Measurements from ENCODE around the gene TMEM185A.
"Not testable (repeated sequence)": the region's sequence is repeated elsewhere in the genome, so short reads cannot be mapped to it uniquely, and the experiment has no call there.

The TMEM185A gene

GRCh38 chrX:149619662-149620061 is 11.9 kb downstream of the TMEM185A start:
- not testable (repeated sequence) for DNase-seq

- DNase-seq = no peak
These were observed 12.7 kb downstream of the TMEM185A start for GRCh38 chrX:149618871-149619270.

DNA sequence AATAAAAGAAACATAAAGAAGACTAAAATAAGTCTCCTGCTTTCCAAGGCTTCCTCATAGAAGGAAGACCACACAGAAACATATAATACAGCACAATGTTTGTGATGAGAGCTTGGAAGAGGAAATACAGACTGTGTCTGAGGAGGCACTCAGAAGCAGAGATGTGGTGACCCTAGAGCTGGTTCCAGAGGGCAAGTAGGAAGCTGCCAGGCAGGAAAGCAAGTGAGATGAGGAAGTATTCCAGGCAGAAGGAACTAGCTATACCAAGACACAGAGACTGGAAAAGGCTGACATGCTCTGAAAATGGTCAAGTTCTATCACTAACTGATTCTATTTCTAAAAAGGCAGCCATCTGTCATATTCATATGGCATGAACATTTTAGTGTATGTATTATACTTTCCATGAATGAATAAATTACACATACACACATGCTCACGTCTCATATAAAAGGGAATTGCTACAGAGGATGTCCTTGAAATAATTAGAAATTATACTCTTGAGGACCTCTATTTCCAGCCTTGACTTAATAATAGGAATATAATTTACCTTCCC is 19.9 kb downstream of the TMEM185A start:
- no peak for DNase-seq

DNA sequence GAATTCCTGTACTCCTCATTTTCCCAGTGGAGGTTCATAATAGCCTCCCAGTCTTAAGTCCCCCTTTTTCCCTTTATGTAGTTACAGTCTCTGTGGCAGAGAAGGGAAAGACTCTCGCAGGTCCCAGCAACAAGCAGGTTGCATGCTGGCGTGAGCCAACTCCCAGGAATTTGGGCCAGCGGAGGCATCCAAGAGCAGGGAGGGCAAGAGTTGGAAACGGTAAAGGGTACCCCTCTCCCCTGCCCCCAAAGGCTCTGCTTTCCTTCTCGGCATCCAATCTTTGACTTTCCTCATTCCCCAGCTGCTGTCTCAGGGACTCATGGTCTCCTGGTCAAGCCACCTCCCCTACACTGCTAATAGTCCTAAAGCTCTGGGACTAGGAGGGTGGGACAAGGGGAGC is 21.1 kb downstream of the TMEM185A start:
- DNase-seq = no peak

- DNase-seq = no peak
These were observed 23.9 kb downstream of the TMEM185A start for GRCh38 chrX:149607699-149608098.

DNA sequence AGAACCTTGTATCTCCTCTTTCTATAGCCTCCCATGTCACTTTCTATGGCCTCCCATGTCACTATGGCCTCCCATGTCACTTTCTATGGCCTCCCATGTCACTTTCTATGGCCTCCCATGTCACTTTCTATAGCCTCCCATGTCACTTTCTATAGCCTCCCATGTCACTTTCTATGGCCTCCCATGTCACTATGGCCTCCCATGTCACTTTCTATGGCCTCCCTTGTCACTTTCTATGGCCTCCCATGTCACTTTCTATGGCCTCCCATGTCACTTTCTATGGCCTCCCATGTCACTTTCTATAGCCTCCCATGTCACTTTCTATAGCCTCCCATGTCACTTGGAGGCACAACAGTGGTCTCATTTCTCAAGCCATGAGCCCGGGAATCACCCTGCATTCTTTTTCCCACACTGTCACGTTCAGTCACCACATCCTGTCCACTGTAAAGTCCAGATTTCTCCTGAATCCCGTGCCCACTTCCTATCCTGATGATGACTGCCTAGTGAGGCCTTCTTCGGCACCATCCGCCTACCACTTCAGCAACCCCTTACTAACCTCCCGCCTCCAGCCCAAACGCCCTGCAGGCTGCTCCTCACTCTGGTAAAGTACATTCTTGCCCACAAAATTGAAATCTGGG is 26.2 kb downstream of the TMEM185A start:
- not testable (repeated sequence) for DNase-seq

- DNase-seq = not testable (repeated sequence)
These were observed 33.0 kb downstream of the TMEM185A start for GRCh38 chrX:149598603-149599002.

DNA sequence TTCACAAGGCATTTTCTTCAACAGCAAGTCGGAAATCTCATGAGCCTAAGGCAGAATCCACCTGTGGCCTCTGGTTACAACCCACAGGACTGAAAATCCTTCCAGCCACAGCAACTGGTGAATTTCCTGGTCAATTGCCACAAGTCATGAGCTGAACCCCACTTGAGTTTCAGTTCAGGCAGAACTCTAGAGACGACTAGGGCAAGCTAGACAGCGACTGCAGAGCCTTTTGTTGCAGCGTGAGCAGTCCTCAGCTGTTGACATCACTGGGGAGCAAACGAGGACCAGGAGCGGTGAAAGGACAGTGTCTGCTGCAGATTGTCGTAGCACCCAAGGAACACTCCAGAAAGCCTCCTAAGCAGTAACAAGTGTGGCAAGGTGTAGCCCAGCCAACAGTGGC is 35.6 kb downstream of the TMEM185A start:
- not testable (repeated sequence) for DNase-seq

- not testable (repeated sequence) for DNase-seq
These were observed 36.4 kb downstream of the TMEM185A start, which contains the start of gene HSFX2 for GRCh38 chrX:149595214-149595613. Gene HSFX2, minus strand, starts transcription at chrX:149595314. Its CDS starts 614 bp downstream, at chrX:149594700.

DNA sequence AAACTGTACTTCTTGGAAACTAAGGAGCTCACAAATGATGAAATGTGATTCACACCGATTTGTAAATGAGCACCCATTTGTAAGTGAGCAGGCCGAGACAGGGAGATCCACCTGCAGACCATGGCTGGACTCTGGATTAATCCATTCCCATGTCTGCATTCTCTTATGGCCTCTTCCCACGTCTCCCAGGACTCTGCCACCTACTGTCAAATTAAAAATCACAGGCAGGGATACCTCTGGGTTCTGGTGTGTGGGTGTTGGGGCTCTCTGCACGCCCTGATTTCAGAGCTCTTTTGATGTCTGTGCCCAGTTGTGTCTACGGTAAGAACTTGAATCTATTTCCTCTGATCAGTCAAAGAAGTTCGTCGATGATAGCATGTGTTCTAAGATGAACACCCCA is 40.6 kb downstream of the TMEM185A start:
- DNase-seq = not testable (repeated sequence)

DNA sequence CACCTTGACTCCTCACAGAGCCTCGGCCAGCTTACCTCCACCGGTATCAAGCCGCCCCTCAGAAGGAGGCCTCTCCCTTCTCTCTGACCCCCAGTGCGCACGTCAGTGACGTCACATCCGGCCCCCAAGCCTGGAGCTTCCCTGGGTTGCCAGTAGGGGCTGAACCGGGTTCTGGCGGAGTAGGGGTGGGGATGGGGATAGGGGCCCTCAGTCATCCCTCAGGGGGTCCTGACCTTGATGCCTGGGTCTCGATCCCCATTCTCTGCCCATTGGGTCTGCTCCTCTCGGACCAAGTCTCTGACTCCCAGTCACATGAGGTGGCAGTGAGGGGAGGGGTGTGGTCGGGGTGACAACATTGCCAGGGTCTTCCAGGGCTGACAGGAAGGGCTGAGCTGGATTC is 44.2 kb downstream of the TMEM185A start, which contains the start of gene MAGEA9B:
MAGEA9B (minus strand) TSS at position 101 of the 400 bp plus-strand sequence. CDS start 4,280 bp downstream, outside the sequence.
- DNase-seq = not testable (repeated sequence)

DNA sequence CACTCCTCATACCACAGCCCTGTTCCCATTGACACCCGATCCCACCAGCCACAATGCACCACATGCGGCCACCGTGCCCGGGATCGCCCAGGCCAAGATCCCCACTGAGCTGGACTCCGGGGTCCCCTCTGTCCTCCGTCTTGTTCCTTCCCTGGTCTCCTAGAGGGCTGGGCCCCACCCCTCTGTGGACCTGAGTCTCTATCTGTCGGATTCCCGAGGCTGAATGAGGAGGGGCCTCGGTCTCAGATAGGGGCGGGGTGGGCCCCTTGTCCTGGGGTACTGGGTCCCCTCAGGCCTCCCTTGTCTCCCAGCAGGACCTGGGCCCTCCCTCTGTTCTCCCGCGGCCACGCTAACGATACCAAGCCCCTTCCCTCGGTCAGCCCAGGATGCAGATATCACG is 46.0 kb downstream of the TMEM185A start:
- DNase-seq = not testable (repeated sequence)

DNA sequence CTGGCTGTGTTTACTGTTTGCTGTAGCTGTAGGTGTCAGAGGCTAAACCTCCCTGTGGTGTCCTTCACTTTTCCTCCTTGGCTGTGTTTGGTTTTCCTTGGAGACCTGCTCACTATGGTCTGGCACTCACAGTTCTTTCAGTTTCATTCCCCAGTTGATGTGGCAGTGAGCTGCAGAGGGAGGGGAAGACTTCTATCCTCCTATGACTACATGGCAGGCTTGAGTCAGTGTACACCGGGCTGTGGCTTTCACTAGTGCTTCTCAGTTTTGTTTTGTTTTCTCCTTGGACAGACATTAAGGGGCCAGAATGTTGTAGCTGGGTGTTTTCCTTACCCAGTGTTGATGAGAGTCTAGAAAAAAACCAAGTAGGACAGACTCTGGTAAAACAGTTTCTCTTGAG is 58.1 kb downstream of the TMEM185A start:
- not testable (repeated sequence) for DNase-seq

GRCh38 chrX:149572743-149573142 is 58.8 kb downstream of the TMEM185A start:
- DNase-seq = no peak

DNA sequence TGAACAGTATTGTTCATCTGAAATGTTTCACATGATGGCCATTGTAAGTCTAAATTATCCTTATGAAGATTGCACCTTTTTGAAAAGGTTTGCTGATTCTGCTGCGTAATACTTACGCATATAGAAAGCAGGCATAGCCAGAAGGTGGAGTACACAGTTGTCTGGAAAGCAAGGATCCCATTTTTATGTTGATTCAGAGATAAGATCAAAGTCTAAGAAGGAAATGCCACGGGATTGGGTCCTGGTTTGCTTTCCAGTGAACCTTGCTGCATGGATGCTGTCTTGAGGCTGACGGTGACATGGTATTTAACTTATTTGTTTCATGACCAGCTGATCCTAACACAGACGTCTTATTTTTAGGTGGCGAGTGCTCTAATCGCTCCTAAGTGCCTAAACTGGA is 59.8 kb downstream of the TMEM185A start:
- no peak for DNase-seq

DNA sequence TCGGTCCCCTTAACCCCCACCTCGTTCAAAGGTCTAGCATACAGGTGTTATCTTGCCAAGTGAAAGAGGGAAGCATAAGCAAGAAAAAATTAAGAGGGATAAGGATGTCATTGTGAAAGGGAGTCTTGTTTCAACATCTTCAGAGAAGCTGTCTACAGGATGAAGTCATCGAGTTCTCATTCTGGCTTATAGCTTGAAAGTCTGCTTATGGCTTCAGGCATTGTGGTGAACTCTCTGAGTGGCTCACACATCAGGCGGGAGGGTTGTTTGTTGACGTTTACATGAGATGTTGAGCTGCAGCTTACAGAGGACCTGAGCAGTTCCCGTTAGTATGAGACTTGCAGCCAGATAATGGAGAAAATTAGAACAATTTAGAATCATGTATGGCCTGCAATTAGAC is 60.9 kb downstream of the TMEM185A start:
- DNase-seq = no peak

GRCh38 chrX:149569770-149570169 is 61.8 kb downstream of the TMEM185A start:
- no peak for DNase-seq

DNA sequence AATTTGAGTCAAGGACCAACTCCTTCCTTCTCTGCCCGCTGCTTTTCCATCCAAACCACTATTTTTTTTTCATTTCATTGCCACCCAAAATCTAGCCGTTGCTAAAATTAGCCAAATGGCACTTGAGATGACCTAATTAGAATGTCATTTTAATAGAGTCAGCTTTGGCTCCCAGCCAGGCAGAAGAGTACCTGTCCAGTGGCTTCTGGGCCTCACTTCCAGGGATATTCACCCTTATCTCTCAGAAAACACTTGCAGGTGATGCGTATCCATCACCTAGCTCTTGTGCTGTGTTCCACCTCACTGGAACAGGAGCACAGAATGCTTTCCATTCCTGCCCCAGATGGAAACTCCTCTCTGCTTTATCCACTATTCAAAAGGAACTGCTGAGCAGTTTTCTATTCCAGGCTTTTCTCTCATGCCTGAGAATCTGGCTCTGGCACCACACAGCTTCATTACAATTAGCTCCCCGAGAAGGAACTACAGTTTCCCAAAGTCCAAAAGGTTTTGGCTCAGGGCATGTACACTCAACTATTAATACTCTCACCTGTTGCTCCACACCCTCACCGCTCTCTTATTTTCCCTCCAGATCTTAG is 62.8 kb downstream of the TMEM185A start:
- no peak for DNase-seq

DNA sequence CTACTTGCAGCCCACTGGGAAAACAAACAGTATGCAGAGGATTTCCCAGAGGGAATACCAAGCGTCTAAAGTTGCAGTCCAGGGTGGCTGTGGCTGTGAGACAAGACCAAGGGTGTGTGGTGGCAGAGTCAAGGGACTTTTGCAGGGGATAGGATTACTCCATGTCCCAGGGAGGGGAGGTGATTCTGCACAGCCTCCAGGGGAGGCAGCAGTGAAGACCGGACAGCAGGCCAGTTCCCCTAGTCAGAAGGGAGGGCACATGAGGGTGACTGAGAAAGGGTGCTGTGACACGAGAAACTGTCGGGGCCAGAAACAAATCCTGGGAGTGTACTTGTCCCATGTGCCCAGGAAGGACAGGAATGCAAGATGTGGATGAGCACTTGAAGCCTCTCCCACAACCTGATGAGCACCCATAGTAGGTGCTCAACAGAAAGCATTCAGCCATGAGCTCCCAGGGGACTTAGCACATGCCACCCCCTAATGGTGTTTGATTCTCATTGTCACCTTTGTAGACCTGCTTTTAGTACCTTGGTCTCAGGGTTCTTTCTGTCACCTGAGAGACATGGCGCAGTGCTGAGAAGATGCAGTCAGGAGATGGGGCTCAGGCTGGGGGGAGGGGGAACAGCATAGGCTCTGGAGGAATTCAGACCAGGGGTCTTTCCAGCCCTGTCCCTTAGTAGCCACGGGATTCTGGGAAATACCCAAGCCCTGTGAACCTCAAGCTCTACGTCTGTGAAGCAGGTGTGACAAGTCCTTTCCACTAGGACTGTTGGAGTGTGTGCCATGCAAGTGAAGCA is 63.8 kb downstream of the TMEM185A start:
- no peak for DNase-seq

DNA sequence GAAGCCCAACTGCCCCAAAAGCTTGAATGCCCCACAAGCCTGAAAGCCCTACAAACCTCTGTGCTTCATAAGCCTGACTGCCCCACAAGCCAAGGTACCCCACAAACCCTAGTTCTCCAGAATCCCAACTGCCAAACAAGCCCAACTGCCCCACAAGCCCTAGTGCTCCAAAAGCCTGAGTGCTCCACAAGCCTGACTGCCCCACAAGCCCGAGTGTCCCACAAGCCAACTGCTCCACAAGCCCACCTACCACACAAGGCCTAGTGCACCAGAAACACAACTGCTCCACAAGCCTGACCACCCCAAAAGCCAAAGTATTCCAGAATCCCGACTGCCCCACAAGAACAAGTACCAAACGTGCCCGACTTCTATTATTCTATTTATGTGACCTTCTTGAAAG is 68.2 kb downstream of the TMEM185A start:
- no peak for DNase-seq

DNA sequence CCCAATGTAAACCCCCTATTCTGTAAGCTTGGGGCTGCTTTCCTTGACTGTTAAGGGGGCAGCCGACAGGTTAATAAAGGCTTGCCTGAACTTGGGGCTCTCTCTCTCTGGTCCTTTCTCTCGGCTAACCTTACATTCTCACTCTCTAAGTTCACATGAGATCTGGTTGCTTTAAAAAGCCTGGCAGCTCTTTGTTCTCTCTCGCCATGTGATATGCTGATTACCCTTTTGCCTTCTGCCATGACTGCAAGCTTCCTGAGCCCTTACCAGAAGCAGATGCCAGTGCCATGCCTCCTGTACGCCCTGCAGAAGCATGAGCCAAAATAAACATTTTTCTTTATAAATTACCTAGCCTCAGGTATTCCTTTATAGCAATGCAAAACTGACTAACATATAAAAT is 76.3 kb downstream of the TMEM185A start:
- DNase-seq = not testable (repeated sequence)

DNA sequence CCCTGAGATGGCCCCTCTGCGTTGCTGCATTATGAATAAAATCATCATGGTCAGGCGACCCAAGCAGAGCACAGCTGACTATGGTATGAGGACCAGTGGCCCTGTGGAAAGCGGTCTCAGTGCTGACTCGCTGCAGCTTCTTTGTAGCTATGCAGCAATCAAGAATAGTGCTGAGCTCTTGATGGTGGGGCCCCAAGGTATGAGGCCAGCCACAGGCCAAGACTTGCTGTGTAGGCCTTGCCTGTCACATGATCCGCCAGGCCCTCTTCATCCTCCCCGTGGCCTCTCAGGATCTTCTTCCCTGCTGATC is 79.7 kb downstream of the TMEM185A start:
- DNase-seq = not testable (repeated sequence)

GRCh38 chrX:149551245-149551938 is 80.2 kb downstream of the TMEM185A start:
- not testable (repeated sequence) for DNase-seq
